HL-60/S4 treated with phorbol 12-myristate 13-acetate at 8.2 ng/mL for 4 days and 3 days (cell line): Measurements from ENCODE around the gene MAP1S.

ENCODE experiments used
- in situ Hi-C: fragments of 300-500 bp; cut with MboI; formaldehyde crosslinking; loops from 2 replicates; pipeline ENCODE4 v1.15.0; 2022; ENCODE audit warnings: low sequenced_read_pairs

Gene MAP1S

DNA sequence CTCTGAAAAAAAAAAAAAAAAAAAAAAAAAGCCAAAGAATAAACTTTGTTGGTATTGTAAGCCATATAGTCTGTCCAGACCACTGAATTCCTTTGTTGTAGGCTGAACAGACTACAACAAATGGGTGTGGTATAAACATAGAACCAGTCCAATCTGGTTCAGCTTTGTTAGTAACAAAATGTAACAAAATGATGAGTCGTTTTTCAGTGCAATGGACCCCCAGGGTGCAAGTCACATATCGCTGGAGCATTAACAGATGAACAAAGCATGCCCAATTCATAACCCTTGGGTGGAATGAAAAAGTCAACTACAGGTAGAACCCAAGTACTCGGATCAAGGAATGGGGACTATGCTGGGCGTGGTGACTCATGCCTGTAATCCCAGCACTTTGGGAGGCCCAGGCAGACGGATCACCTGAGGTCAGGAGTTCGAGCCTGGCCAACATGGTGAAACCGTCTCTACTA, 18.4 kb downstream of the MAP1S start:
- in situ Hi-C loops = no loop called here

DNA sequence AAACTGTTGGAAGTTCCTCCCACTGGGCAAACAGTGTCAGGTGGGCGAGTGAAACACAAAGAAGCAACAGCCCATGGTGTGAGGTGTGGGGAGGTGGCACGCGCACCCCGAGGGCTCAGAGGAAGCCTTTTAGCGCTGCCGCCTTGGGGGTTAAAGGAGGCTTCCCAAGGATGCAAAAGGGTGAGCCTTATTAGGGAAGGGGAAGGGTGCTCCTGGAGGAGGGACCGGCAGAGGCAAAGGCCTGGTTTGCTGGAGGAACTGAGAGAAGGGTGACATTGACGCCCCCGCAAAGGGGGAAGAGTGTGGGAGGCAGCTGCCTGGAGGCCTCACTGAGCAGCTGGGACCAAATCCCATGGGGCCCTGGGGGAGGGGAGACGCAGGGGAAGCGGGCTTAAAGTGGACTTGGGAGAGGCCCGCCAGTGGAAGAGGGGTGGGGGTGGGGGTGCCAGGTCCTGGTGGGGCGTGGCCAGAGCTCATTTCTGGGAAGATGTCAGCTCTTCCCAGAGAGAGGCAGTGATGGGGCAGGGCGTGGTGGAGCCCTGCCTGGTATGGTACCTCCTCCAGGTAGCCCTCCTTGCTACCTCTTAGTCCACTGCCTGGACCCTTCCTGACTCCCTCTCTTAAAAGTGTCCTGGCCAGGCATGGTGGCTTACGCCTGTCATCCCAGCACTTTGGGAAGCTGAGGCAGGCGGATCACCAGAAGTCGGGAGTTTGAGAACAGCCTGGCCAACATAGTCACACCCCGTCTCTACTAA, 20.0 kb downstream of the MAP1S start:
- in situ Hi-C loops = no loop called here

DNA sequence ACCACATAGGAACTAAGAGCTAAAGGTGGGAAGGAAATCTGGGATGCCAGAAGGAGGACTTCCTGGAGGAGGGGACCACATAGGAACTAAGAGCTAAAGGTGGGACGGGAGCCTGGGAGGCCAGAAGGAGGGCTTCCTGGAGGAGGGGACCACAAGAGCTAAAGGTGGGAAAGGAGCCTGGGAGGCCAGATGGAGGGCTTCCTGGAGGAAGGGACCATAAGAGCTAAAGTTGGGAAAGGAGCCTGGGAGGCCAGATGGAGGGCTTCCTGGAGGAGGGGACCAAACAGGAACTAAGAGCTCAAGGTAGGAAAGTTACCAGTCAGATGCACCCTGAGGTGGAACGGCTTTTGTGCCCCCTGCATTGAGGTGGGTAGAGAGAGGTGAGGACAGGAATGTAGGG, 22.2 kb downstream of the MAP1S start:
- in situ Hi-C loops = no loop called here

GRCh38 chr19:17743874-17744580, 24.7 kb downstream of the MAP1S start:
- in situ Hi-C loops = no loop called here

DNA sequence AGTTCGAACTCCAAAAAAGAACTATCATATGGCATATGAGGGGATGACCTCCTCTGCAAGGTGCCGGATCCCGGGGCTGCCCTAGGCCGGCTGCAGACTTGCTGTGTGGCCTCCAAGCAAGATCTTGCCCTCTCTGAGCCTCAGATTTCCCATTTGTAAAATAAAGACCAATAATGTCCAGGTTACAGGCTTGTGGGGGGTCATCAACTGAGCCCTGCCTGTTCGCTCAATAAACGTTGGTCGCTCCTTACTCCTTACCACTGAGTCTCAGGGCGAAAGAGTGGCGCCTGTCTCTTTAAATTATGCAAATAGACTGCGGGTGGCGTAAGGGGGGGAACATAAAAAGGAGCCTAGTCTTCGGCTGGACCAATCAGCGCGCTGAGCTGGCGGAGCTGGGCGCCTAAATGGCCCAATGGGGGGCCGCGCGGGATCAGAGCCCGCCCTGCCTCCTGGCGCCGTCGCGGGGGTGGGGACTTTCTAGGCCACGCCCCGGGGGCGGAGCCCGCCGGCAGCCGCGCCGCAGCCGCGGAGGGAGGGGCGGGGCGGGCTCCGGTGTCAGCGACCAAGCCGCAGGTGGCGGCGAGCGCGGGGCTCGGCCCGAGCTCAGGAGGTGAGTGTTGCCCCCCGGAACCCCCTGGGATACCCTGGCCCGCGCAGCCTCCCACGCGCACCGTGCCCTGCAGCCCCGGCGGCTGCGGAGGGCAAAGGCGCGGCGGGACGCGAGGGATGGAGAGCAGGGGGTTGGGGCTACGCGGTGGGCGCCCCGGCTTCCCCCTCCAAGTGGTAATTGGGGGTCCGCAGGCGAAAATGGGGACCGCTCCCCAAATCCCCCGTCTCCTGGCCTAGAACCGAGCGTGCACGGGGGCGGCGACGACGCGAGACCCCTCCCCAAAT, 28.2 kb downstream of the MAP1S start:
- in situ Hi-C loops = no loop called here

DNA sequence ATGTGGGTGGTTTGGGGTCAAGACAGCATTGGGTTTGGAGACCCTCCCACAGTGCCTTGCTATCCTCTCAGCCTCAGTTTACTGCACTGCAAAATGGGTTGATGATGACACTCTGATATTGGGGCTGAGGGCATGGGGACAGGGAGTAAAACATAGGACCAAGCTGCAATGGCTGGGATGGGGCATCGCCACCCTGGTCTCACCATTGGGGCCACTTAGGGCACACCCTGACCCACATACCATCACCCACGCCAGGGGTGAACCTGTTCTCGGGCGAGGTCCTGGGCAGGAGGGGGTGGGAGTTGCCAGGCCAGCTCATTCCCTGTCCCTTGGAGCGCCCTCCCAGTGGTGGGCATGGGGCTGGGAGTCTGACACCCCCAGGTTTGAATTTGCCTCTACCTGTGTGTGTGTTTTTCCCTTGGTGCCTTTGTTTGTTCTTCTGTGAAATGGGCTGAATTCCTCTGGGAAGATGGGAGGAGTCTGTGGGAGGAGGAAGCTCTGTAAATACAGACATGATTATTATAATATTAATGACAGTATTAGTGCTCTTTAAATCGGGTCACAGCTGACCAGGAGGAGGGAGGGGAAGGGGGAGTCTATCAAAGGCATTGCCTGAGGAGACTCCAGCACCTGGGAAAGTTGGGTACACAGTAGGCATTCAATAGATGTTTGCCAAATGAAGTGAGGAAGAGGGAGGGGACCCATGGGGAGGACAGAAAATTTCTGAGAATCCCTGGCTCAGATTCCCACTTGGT, 29.8 kb downstream of the MAP1S start:
- in situ Hi-C loops = no loop called here

DNA sequence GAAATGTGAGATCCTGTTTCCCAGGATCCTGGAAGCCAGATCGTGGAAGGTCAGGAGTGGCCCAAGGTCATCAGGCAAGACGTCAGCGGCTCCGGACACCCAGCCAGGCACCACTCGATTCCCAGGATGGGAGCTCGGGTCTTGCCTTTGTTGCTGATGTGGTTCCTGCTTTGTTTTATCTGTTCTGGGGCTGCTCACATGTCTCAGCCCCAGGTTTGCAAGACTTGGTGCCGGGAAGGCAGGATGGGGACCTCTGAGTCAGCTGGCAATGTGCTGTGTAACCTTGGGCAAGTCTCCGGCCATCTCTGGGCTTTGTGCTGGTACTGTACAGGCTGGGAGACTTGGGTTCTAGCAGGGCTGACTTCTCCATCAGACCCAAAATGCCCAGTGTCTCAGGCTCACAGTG, 30.6 kb downstream of the MAP1S start:
- in situ Hi-C loops = no loop called here

DNA sequence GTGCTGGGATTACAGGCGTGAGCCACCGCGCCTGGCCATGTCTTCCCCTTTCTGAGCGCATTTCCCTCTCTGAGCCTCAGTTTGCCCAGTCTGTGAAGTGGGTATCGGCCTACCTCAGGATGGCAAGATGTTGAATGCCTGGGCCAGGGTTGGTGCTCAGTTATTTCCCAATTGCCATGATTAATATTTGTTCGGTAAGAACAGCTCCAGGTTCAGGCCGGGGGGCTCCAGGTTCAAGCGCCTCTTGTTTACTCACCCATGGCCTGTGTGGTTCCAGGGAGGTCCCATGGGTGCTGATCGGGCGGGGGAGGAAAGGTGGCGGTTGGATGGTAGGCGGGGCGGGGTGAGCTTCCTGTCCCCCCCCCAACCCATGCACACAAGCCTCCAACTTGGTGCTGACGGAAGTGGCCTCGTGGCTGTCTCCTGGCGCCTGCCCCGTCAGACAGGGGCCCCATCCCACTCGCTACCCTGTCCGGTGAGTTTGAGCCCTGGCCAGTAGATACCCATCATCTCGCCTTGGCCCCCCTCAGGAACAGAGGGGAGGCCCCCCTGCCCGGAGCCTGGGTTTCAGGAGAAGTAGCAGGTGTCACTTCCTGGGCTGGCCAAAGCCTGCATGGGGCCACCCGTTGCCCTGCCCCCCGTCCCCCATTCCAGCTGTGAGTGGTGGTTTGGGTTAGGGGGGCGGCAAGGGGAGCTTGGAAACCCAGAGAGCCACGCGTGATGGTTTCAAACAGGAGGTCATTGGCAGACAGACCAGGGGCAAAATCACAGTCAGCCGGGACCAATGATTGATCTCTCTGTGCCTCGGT, 32.0 kb downstream of the MAP1S start, which contains the start of gene FCHO1:
Gene FCHO1, plus strand, starts transcription at position 375 of the 809 bp plus-strand sequence. CDS start 3,688 bp downstream, outside the sequence.
- in situ Hi-C loops = no loop called here

DNA sequence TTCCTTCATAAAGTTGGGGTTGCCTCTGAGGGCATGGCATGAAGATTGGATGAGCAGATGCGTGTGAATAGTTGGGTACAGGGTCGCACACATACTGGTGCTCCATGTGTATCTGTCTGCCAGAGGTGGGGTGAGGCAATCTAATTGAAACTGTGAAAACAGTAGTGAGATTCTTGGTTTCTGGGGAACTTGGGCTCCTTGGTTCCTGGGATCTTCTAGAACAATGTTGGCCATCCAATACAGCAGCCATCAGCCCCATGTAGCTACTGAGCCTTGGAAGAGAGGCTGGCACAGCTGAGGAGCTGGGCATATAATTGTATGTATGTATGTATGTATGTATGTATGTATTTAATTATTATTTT, 32.6 kb downstream of the MAP1S start:
- in situ Hi-C loops = no loop called here

- in situ Hi-C loops = no loop called here
Measured at GRCh38 chr19:17752865-17753639, 33.8 kb downstream of the MAP1S start.

DNA sequence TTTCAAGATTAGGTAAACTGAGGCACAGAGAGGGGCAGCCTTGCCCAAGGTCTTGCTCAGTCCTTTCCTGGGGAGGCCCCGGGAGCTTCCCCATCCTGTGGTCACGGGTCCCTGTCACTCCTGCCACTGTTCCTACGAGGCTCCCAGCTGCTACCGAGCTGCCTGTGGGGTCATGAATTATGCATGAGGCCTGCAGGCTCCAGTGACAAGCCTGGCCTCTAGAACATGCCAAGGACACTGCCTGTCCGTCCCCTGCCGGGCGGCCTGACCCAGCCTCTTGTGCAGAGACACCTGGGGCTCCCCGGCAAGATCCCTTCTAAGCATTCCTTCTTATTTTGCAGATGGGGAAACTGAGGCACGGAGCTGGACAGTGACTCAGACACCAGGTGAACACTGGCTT, 34.7 kb downstream of the MAP1S start:
- in situ Hi-C loops = no loop called here

DNA sequence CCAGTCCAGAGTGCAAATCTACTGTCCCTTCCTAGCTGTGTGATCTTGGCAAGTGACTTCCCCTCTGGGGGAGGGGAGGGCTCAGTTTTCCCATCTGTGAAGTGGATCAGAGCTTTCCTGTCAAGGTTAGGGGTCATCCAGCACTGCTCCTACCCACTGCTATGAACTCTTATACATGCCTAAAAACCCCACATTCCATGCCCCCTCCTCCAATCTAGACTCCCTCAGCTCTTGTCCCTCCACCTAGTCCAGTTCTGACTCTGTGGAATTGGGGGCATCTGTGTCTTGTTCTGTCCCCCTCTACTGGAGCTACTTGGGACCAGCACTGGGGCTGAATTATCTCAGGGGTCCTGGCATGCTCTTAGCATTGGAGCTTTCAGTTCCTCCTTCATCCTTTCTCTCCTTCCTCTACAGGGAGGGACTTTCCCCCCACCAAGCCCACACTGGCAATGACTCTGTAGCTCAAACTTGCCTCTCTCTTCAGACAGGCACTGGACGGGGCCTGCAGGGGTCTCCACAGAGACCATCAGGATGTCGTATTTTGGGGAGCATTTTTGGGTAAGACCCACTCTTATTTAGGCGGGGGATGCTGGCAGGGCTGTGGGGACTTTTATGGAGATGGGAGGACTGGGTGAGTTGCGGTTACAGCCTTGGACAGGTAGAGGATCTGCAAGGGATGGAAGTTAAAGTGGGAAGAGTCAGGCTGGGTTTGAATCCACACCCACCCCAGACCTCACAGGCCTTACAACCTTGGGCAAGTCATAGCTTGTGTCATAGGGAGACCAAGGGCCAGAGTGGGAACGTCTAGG, 35.6 kb downstream of the MAP1S start:
- in situ Hi-C loops = no loop called here

GRCh38 chr19:17755443-17755890, 36.2 kb downstream of the MAP1S start:
- in situ Hi-C loops = no loop called here

DNA sequence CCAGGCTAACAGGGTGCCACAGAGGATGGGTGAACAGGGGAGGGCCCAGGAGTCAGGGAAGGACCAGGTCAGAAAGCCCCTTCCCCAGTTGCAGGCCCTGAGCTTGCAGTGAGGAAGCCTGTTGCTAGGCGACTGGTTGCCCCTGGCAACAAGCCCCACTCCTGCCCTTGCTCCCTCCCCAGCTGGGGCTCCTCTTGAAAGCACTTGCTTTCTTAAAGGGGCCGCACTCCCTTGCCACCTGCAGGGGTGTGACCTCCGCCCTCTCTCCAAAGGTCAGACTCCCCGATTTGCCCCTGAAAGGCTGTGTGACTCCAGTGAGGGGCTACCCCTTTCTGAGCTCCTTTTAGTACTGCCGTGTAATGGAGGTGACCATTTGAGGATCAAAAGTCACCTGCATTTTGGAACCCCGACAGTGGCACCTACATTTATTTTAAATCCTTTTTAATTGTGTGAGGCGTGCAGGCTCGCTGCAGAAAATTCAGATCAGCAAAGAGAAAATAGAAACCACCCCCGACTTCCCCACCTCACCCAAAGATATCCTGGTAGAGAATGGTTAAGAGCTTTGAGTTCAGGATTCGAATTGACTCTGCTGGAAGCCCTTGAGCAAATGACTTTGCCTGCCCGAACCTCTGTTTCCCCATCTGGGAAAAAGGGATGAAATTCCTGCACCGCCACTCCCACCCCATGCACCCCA, 36.8 kb downstream of the MAP1S start:
- in situ Hi-C loops = no loop called here

GRCh38 chr19:17757125-17757524, 37.8 kb downstream of the MAP1S start:
- in situ Hi-C loops = no loop called here

DNA sequence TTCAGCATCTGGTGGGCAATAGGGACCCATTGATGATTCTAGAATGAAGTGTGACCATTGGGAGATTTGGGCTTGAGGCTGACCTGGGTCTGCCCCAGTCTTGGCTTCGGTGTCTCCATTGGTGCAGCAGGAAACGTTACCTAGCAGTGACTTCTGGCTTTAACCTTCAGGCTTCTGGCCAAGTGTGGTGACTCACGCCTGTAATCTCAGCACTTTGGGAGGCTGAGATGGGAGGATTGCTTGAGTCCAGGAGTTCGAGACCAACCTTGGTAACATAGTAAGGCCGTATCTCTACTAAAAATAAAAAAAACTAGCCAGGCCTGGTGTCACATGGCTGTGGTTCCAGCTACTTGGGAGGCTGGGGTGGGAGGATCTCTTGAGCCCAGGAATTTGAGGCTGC, 39.2 kb downstream of the MAP1S start:
- in situ Hi-C loops = no loop called here

DNA sequence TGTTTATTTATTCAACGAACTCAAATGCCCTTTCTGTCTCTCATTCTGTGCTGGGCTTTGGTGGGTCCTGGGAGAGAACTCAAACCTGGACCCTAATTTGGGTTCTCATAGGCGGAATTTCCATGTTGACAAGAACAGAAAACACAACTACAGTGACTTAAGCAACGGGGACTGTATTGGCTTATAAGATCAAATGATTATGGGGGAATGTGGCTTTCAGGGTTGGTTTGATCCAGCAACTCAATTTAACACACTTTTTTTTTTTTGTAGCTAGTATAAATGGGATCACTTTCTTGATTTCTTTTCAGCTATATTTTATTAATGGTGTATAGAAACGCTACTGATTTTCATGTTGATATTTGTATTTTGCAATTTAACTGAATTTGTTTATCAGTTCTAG, 41.9 kb downstream of the MAP1S start:
- in situ Hi-C loops = no loop called here
